Ascending aorta (tissue), 2 donors: ENCODE results near the gene CD44. TPM values are rescaled to one million over a fixed set of nuclear protein-coding genes. Genes with fewer than 3 reads are reported as not detected.

Experiments used
- DNase-seq, 2 donors: peaks; one replicate each; pipeline ENCODE4 v3.0.0-alpha.2; 2019; ENCODE audit warnings: low spot score in 2 of 2
- H3K27ac ChIP-seq, 2 donors: fragments of 200-600 bp; sonication (generic); one replicate each; pipeline ENCODE4 v1.5.1; 2016 to 2017; ENCODE audit warnings: mild to moderate bottlenecking in 1 of 2
- H3K27me3 ChIP-seq: fragments of 200-600 bp; sonication (generic); one replicate; pipeline ENCODE4 v1.5.1; 2017
- H3K36me3 ChIP-seq, 2 donors: fragments of 200-600 bp; sonication (generic); one replicate each; pipeline ENCODE4 v1.5.1; 2016
- H3K4me1 ChIP-seq, 2 donors: fragments of 200-600 bp; sonication (generic); one replicate each; pipeline ENCODE4 v1.5.1; 2016 to 2017; ENCODE audit warnings: mild to moderate bottlenecking in 1 of 2
- H3K4me3 ChIP-seq, 2 donors: fragments of 200-600 bp; sonication (generic); one replicate each; pipeline ENCODE4 v1.5.1; 2016 to 2017; ENCODE audit warnings: mild to moderate bottlenecking in 1 of 2
- H3K9me3 ChIP-seq, 2 donors: fragments of 200-600 bp; sonication (generic); one replicate each; pipeline ENCODE4 v1.5.1; 2016
- intact Hi-C: fragments of 100-400 bp; cut with DNase I; formaldehyde crosslinking; loops from one replicate; pipeline ENCODE4 v1.15.1; 2023
- total RNA-seq: library from RNA; depleted of rRNA; stranded (reverse); fragments of >200 nt; gene quantifications from one replicate; pipeline ENCODE4 v1.1.0, GENCODE V29; 2016
- TF ChIP-seq, protein P1 (sequence below), 3 experiments: fragments of 200-600 bp in 2 of 3; fragments of 450-650 bp in 1 of 3; sonication (generic) in 2 of 3; IDR thresholded peaks; one replicate each; pipeline ENCODE4 v1.5.1; 2016 to 2019; ENCODE audit warnings: antibody characterized with exemption in 3 of 3, mild to moderate bottlenecking in 1 of 3, moderate library complexity in 1 of 3

Gene CD44
- total RNA-seq, 1 donor from 2014 or later = 188 TPM

DNA sequence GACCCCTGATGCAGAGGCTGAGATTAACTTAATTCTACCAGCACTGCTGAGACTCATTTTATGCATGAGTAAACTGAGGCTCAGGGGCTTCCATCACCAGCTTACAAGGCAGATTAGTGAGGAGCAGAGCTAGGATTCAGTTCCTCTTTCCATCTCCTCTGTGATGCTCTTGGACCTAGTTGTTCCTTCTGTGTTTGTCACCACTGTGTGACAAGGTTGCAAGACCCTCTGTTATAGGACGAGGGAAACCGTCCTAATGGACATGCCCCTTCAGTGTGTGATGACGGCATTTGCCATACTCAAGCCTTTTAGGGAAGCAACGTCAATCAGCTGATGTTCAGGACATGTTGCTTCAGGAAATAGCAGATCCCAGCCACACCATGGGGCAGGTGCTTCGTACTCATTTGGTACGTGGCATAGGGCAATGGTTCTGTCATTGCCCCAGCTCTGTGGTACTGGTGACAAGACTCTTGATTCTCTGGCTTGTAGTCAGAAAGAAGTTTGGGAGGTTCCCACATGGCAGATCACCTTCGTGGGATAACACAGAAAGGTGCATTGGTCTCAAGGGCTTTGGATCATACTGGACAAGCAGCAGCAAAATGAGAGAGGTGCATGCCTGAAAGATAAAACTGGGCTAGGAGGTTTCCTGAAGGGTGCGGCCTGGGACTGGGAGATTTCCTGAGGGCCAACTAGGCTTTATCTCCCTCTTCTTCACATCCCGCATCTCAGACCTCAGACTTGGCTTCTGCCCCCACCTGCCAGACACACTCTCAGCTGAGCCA is 23.9 kb upstream of the CD44 start:
- Histone ChIP-seq H3K4me1 (peaks cover 0 to 27% of the 10 kb centered on the region in 2 donors), H3K9me3 (no peaks in the 10 kb centered on the region), H3K36me3 (no peaks in the 10 kb centered on the region), H3K4me3 (no peak overlapping the region), H3K27ac (no peak overlapping the region), H3K27me3 (no peaks in the 10 kb centered on the region)
- TF ChIP-seq, protein P1, sequence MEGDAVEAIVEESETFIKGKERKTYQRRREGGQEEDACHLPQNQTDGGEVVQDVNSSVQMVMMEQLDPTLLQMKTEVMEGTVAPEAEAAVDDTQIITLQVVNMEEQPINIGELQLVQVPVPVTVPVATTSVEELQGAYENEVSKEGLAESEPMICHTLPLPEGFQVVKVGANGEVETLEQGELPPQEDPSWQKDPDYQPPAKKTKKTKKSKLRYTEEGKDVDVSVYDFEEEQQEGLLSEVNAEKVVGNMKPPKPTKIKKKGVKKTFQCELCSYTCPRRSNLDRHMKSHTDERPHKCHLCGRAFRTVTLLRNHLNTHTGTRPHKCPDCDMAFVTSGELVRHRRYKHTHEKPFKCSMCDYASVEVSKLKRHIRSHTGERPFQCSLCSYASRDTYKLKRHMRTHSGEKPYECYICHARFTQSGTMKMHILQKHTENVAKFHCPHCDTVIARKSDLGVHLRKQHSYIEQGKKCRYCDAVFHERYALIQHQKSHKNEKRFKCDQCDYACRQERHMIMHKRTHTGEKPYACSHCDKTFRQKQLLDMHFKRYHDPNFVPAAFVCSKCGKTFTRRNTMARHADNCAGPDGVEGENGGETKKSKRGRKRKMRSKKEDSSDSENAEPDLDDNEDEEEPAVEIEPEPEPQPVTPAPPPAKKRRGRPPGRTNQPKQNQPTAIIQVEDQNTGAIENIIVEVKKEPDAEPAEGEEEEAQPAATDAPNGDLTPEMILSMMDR (IDR thresholded peaks at IDR 0.05) = no peak
- intact Hi-C loops = loop anchor here (5.0 kb wide), 1 partner anchor 533 kb away; no protein-coding TSS in a partner anchor
- no peak for DNase-seq

DNA sequence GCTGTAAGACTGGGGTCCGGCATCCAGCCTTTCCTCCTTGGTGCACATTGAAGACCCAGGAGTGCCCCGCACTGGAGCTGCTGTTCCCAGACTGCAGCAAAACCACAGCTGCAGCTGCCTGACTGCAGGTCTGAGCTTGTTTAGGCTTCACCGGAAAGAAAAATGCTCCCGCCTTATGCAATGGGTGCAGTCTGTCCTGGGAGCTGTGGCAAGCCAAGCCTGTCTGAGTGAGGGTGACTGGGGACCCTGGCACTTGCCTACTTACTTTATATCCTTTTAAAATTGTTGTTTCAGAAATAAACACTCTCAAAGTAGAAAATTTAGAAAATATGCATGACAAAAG is 23.3 kb upstream of the CD44 start:
- Histone ChIP-seq H3K4me1 (peaks cover 0 to 26% of the 10 kb centered on the region in 2 donors), H3K4me3 (no peak overlapping the region), H3K9me3 (no peaks in the 10 kb centered on the region), H3K27ac (no peak overlapping the region), H3K27me3 (no peaks in the 10 kb centered on the region), H3K36me3 (no peaks in the 10 kb centered on the region)
- TF ChIP-seq, protein P1 (IDR thresholded peaks at IDR 0.05) = no peak
- intact Hi-C loops = no loop called here
- DNase-seq = no peak

DNA sequence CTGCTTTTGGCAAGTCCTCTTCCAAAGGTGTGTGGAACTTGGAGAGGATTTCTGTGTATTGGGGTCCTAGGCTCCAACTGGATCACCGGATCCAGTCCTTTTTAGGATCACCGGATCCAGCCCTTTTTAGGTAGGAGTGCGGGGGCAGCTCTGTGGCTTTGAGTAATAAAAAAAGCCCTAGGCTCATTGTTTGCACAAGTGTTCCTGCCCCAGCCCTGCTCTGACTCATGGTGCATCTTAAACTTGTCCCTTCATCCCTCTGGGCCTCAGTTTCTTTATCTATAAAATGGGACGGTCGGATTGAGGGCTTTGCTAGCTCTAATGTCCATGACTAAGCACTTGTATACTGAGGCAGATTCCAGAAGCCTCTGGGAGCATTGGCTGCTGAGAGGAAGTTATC is 22.7 kb upstream of the CD44 start:
- Histone ChIP-seq H3K27me3 (no peaks in the 10 kb centered on the region), H3K4me3 (no peak overlapping the region), H3K27ac (peak overlapping the region; percentile 46 to 51), H3K36me3 (no peaks in the 10 kb centered on the region), H3K4me1 (peaks cover 0 to 20% of the 10 kb centered on the region in 2 donors), H3K9me3 (no peaks in the 10 kb centered on the region)
- intact Hi-C loops = no loop called here
- TF ChIP-seq, protein P1 (IDR thresholded peaks at IDR 0.05) = no peak
- no peak for DNase-seq

DNA sequence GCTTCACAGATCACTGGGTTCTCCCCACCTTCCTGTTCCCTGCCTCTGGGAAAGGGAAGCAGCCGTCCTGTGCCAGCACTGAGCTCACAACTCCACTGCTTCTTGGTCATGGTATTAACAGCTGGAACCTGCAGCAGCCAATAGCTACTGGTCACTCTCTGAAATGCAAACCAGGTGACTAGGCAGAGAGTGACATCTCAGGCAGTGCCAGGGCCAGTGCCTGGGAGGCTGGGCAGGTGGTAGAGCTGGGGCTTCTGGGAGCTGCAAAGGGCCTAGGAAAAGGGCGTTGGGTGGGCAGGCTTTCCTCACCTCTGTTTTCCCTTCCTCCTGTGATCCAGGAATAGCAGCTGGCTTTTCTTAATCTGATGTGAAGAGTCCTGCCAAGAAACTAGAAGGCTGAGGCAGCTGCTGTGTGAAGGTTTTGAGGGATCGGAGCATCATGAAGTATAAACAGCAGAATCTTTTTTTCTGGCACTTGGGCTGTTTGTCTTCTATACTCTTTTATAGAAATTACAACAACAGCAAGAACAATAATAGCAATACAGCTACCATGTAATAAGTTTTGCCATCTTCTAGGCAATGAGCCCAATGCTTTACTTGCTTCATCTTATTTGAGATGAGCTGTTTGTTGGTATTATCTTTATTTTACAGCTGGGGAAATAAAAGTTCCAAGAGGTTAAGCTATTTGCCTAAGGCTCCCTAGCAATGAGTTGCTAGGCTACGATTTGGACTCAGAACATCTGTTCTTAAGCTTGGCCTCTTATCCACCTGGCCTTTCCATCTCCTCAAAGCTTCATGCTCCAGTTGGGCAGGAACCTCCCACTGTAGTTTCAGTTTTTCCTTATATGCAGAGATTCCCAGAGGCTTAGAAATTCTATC is 22.0 kb upstream of the CD44 start:
- Histone ChIP-seq H3K4me3 (no peak overlapping the region), H3K27ac (peak overlapping the region; percentile 46 to 51), H3K9me3 (no peaks in the 10 kb centered on the region), H3K4me1 (peaks cover 0 to 15% of the 10 kb centered on the region in 2 donors), H3K27me3 (no peaks in the 10 kb centered on the region), H3K36me3 (no peaks in the 10 kb centered on the region)
- intact Hi-C loops = no loop called here
- no peak for DNase-seq
- TF ChIP-seq, protein P1 (IDR thresholded peaks at IDR 0.05) = no peak

DNA sequence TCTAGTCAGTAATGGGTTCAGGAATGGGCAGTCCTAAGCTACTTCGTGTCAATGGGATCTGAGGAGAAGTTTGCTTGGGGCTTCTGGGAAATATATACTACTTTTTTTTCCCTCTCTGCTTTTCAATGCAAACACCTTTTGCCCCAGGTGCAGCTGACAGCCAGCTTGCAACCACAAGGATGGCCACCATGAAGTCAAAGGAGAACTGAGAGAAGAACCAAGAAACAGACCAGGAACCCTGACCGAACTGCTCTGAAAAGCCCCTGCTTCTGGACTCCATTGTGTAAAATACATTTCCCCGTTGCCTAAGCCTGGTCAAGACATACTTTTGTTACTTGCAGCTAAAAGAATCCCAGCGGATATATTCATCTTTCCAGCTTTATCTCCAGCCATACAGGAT is 20.1 kb upstream of the CD44 start:
- no peak for DNase-seq
- intact Hi-C loops = no loop called here
- Histone ChIP-seq H3K27ac (no peak overlapping the region), H3K4me3 (no peak overlapping the region), H3K9me3 (no peaks in the 10 kb centered on the region), H3K36me3 (no peaks in the 10 kb centered on the region), H3K4me1 (peaks cover 0 to 15% of the 10 kb centered on the region in 2 donors), H3K27me3 (no peaks in the 10 kb centered on the region)
- TF ChIP-seq, protein P1 (IDR thresholded peaks at IDR 0.05) = no peak
